ENCODE data around the gene LIMCH1.

LIMCH1 gene

DNA sequence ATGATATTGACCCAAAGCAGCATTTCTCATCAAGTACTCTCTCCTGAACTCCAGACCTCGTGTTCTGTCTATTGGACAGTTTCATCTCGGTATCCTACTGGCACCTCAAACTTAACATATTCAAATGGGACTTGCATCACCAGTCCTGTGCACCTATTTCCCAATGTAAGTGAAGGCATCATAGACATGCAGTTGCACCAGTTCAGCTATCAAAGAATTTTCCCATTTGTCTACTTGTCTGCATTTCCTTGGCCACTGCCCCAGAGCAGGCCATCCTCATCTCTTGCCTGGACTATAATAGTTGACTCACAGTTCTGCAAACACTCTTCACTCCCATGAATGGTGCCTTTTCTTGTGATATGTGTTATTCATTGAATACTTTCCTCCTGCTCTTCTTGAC lies 11.3 kb upstream of the LIMCH1 start:
- TF ChIP-seq, protein P1, sequence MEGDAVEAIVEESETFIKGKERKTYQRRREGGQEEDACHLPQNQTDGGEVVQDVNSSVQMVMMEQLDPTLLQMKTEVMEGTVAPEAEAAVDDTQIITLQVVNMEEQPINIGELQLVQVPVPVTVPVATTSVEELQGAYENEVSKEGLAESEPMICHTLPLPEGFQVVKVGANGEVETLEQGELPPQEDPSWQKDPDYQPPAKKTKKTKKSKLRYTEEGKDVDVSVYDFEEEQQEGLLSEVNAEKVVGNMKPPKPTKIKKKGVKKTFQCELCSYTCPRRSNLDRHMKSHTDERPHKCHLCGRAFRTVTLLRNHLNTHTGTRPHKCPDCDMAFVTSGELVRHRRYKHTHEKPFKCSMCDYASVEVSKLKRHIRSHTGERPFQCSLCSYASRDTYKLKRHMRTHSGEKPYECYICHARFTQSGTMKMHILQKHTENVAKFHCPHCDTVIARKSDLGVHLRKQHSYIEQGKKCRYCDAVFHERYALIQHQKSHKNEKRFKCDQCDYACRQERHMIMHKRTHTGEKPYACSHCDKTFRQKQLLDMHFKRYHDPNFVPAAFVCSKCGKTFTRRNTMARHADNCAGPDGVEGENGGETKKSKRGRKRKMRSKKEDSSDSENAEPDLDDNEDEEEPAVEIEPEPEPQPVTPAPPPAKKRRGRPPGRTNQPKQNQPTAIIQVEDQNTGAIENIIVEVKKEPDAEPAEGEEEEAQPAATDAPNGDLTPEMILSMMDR (IDR thresholded peaks at IDR 0.05; ENCODE audit: insufficient read depth, low read length, poor library complexity, severe bottlenecking) = no peak

DNA sequence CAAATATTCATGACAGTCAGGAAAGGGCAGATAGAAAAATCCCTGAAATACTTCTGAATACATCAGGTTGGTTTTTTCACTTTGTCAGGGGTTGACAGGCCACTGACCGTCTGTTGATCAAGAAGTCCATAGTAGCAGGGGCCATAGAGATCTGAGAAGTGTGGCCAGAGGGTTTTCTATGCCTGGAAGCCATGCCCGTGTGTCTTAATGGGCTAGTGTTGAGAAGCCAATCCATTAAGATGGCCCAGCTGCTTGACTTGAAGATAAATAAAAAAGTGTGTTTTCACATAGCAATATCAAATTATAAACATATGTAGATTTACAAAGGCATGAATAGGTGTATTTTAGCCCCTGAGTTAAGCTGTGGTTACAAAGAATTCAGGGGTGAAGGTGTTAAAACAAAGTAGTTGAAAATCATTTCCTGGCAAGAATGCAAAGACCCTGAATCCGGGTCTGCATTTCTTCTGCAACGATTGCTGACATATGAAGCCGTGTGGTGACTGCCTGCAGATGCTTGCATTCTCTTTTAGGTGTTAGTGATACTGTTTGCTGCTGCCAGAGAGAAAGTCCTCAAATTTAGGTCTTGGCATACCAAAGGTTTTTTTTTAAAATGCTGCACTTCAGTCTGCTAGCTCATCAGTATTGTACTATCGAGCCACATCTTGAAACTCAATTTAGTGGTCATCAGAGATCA lies 9.3 kb upstream of the LIMCH1 start:
- Histone ChIP-seq H3K36me3 (ENCODE audit: control insufficient read depth, insufficient read depth, low read length) (no peaks in the 10 kb centered on the region), H3K27me3 (replicated peaks; ENCODE audit: control insufficient read depth, insufficient read depth, low read length) (no peaks in the 10 kb centered on the region; the same call in 1 of the 2 replicates), H3K4me3 (replicated peaks; ENCODE audit: low read depth, low read length) (no peak overlapping the region)
- no peak for DNase-seq (ENCODE audit: extremely low read depth, insufficient read length)
- TF ChIP-seq, protein P1 (IDR thresholded peaks at IDR 0.05; ENCODE audit: insufficient read depth, low read length, poor library complexity, severe bottlenecking) = no peak

More for the DNA sequence above, 11.3 kb upstream of the LIMCH1 start:
- no peaks in the 10 kb centered on the region for H3K36me3 ChIP-seq (ENCODE audit: control insufficient read depth, insufficient read depth, low read length)
- DNase-seq (ENCODE audit: extremely low read depth, insufficient read length) = no peak
- H3K4me3 ChIP-seq (replicated peaks; ENCODE audit: low read depth, low read length) = no peak overlapping the region
- no peaks in the 10 kb centered on the region; the same call in 1 of the 2 replicates for H3K27me3 ChIP-seq (replicated peaks; ENCODE audit: control insufficient read depth, insufficient read depth, low read length)

DNA sequence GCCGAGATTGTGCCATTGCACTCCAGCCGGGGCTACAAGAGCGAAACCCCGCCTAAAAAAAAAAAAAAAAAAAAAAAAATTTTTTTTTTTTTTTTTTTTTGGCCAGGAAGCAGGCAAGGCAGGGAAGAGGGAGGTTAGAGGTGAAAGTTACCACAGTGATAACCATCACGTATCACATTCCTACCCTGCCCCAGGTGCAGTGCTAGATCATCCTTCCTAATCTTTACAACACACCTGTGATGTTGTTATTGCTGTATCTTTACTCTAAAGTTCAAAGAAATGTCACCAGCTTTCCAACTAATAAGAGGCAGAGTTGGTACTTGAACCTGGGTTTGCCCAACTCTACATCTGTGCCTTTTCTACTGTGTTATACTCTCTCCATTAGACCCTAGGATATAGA lies 7.2 kb upstream of the LIMCH1 start:
- DNase-seq (ENCODE audit: extremely low read depth, insufficient read length) = no peak
- Histone ChIP-seq H3K4me3 (replicated peaks; ENCODE audit: low read depth, low read length) (no peak overlapping the region), H3K27me3 (replicated peaks; ENCODE audit: control insufficient read depth, insufficient read depth, low read length) (no peaks in the 10 kb centered on the region; the same call in 1 of the 2 replicates), H3K36me3 (ENCODE audit: control insufficient read depth, insufficient read depth, low read length) (no peaks in the 10 kb centered on the region)
- TF ChIP-seq, protein P1 (IDR thresholded peaks at IDR 0.05; ENCODE audit: insufficient read depth, low read length, poor library complexity, severe bottlenecking) = no peak

DNA sequence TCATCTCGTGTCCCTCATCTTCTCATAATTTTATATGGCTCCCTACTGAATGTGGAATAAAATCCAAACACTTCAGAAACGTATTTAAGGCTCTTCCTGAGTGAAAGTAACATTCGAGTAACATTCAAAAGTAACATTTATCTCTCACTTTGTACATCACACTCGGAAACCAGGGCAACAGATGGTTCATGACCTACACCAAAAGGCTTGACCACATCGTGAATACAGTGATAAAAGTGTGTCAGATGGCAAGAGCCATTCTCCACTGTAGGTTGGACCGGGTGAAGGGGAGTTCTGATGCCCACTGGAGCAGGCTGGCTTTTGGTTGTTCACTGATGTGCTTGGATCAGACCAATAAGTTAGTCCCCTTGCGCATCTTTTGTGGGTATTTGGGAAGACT lies 5.6 kb upstream of the LIMCH1 start:
- no peak for DNase-seq (ENCODE audit: extremely low read depth, insufficient read length)
- TF ChIP-seq, protein P1 (IDR thresholded peaks at IDR 0.05; ENCODE audit: insufficient read depth, low read length, poor library complexity, severe bottlenecking) = no peak

DNA sequence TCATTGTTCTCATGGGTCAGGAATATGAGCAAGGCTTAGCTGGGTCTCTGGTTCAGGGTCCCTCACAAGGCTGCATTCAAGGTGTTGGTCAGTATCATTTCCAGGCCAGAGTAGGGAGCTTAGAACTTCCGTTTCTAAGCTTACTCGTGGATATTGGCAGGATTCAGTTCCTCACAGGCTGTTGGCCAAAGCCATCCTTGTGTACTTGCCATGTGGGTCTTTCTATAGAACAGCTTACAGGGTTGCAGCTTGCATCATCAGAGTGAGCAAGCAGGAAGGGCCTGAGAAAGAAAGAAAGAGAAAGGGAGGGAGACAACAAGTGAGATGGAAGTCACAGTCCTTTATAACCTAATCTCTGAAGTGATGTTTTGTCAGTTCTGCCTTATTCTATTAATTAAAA lies 5.1 kb upstream of the LIMCH1 start:
- no peak for DNase-seq (ENCODE audit: extremely low read depth, insufficient read length)
- H3K4me3 ChIP-seq (replicated peaks; ENCODE audit: low read depth, low read length) = no peak overlapping the region
- no peaks in the 10 kb centered on the region; the same call in 1 of the 2 replicates for H3K27me3 ChIP-seq (replicated peaks; ENCODE audit: control insufficient read depth, insufficient read depth, low read length)
- TF ChIP-seq, protein P1 (IDR thresholded peaks at IDR 0.05; ENCODE audit: insufficient read depth, low read length, poor library complexity, severe bottlenecking) = no peak
- no peaks in the 10 kb centered on the region for H3K36me3 ChIP-seq (ENCODE audit: control insufficient read depth, insufficient read depth, low read length)

More for the DNA sequence above, 5.6 kb upstream of the LIMCH1 start:
- Histone ChIP-seq H3K27me3 (replicated peaks; ENCODE audit: control insufficient read depth, insufficient read depth, low read length) (no peaks in the 10 kb centered on the region; the same call in 1 of the 2 replicates), H3K4me3 (replicated peaks; ENCODE audit: low read depth, low read length) (no peak overlapping the region), H3K36me3 (ENCODE audit: control insufficient read depth, insufficient read depth, low read length) (no peaks in the 10 kb centered on the region)

Data from GM06990 (cell line).